ENCODE data around the gene TMEM50A.
"Not testable (repeated sequence)": the region's sequence is repeated elsewhere in the genome, so short reads cannot be mapped to it uniquely, and the experiment has no call there.

The TMEM50A gene

GRCh38 chr1:25387096-25387495 is 49.0 kb downstream of the TMEM50A start:
- H3K4me3 ChIP-seq; H3K27ac ChIP-seq; H3K9me3 ChIP-seq (ENCODE audit: low read depth, low read length); H3K9ac ChIP-seq (ENCODE audit: insufficient read length); H3K36me3 ChIP-seq (ENCODE audit: insufficient read depth, low read length): not testable (repeated sequence)
- TF ChIP-seq POLR2AphosphoS5 (IDR thresholded peaks at IDR 0.05; ENCODE audit: borderline replicate concordance, low read depth, low read length): peak; percentile 16; the same call in 1 of the 2 replicates
- peak; percentile 96 for DNase-seq (ENCODE audit: low read depth, low spot score)

GRCh38 chr1:25388691-25389090 is 50.6 kb downstream of the TMEM50A start:
- H3K27ac ChIP-seq; H3K4me3 ChIP-seq; H3K36me3 ChIP-seq (ENCODE audit: insufficient read depth, low read length); DNase-seq (ENCODE audit: low read depth, low spot score); H3K9ac ChIP-seq (ENCODE audit: insufficient read length); H3K9me3 ChIP-seq (ENCODE audit: low read depth, low read length): not testable (repeated sequence)

- not testable (repeated sequence) for H3K27ac ChIP-seq; H3K9me3 ChIP-seq (ENCODE audit: low read depth, low read length); DNase-seq (ENCODE audit: low read depth, low spot score); H3K9ac ChIP-seq (ENCODE audit: insufficient read length); H3K36me3 ChIP-seq (ENCODE audit: insufficient read depth, low read length); H3K4me3 ChIP-seq
Measured at GRCh38 chr1:25389721-25390120, 51.6 kb downstream of the TMEM50A start.

- TF ChIP-seq POLR2AphosphoS5 (IDR thresholded peaks at IDR 0.05; ENCODE audit: borderline replicate concordance, low read depth, low read length): no peak
- TF ChIP-seq FOXP2 (optimal IDR thresholded peaks at IDR 0.05; ENCODE audit: control extremely low read depth, extremely low read length, insufficient read depth): no peak
- no peak for TF ChIP-seq EZH2 (IDR thresholded peaks at IDR 0.05)
- Histone ChIP-seq H3K4me3 (no peak overlapping the region), H3K27ac (no peak overlapping the region), H3K36me3 (ENCODE audit: insufficient read depth, low read length) (no peaks in the 10 kb centered on the region), H3K9ac (ENCODE audit: insufficient read length) (no peak overlapping the region), H3K9me3 (ENCODE audit: low read depth, low read length) (no peaks in the 10 kb centered on the region)
- no peak for DNase-seq (ENCODE audit: low read depth, low spot score)
Measured at GRCh38 chr1:25392841-25393240, 54.7 kb downstream of the TMEM50A start.

- not testable (repeated sequence) for H3K9ac ChIP-seq (ENCODE audit: insufficient read length); H3K4me3 ChIP-seq; DNase-seq (ENCODE audit: low read depth, low spot score)
Measured at GRCh38 chr1:25397549-25397948, 59.4 kb downstream of the TMEM50A start.

GRCh38 chr1:25398079-25398478 is 59.9 kb downstream of the TMEM50A start:
- H3K9ac ChIP-seq (ENCODE audit: insufficient read length); H3K36me3 ChIP-seq (ENCODE audit: insufficient read depth, low read length); H3K4me3 ChIP-seq; DNase-seq (ENCODE audit: low read depth, low spot score); H3K27ac ChIP-seq; H3K9me3 ChIP-seq (ENCODE audit: low read depth, low read length): not testable (repeated sequence)

More at GRCh38 chr1:25397549-25397948, 59.4 kb downstream of the TMEM50A start:
- not testable (repeated sequence) for H3K9me3 ChIP-seq (ENCODE audit: low read depth, low read length); H3K27ac ChIP-seq; H3K36me3 ChIP-seq (ENCODE audit: insufficient read depth, low read length)

GRCh38 chr1:25402947-25403803 is 65.0 kb downstream of the TMEM50A start:
- not testable (repeated sequence) for H3K36me3 ChIP-seq (ENCODE audit: insufficient read depth, low read length); H3K27ac ChIP-seq; DNase-seq (ENCODE audit: low read depth, low spot score); H3K9me3 ChIP-seq (ENCODE audit: low read depth, low read length); H3K9ac ChIP-seq (ENCODE audit: insufficient read length); H3K4me3 ChIP-seq

GRCh38 chr1:25405731-25406305 is 67.7 kb downstream of the TMEM50A start:
- H3K27ac ChIP-seq; H3K4me3 ChIP-seq; H3K36me3 ChIP-seq (ENCODE audit: insufficient read depth, low read length); H3K9ac ChIP-seq (ENCODE audit: insufficient read length); DNase-seq (ENCODE audit: low read depth, low spot score); H3K9me3 ChIP-seq (ENCODE audit: low read depth, low read length): not testable (repeated sequence)

GRCh38 chr1:25409641-25410427 is 71.7 kb downstream of the TMEM50A start:
- H3K27ac ChIP-seq; DNase-seq (ENCODE audit: low read depth, low spot score); H3K4me3 ChIP-seq; H3K9ac ChIP-seq (ENCODE audit: insufficient read length); H3K9me3 ChIP-seq (ENCODE audit: low read depth, low read length); H3K36me3 ChIP-seq (ENCODE audit: insufficient read depth, low read length): not testable (repeated sequence)
